Urinary bladder (tissue), 4 donors: ENCODE results near the gene UBLCP1. TPM values are rescaled to one million over a fixed set of nuclear protein-coding genes. Genes with fewer than 3 reads are reported as not detected.

Source experiments
- DNase-seq: peaks from one replicate; pipeline ENCODE4 v3.0.0-alpha.2; 2015; ENCODE audit errors: extremely low spot score
- H3K27ac ChIP-seq: one replicate; pipeline ENCODE4 v1.5.1; 2013; ENCODE audit warnings: low read depth, mild to moderate bottlenecking, moderate library complexity
- H3K36me3 ChIP-seq: one replicate; pipeline ENCODE4 v1.6.1; 2013; ENCODE audit warnings: mild to moderate bottlenecking, moderate library complexity; ENCODE audit not compliant: insufficient read depth
- H3K4me1 ChIP-seq: one replicate; pipeline ENCODE4 v1.6.1; 2013; ENCODE audit warnings: mild to moderate bottlenecking, moderate library complexity; ENCODE audit not compliant: insufficient read depth
- H3K4me3 ChIP-seq: one replicate; pipeline ENCODE4 v1.5.1; 2013; ENCODE audit warnings: low read depth, low read length
- WGBS: extraction: QIAGEN DNeasy Blood & Tissue Kit; methylation state at CpG from one replicate; pipeline ENCODE4 v1.1.7; 2013; 5-methylcytosine and 5-hydroxymethylcytosine counted together
- polyA plus RNA-seq: library from polyadenylated mRNA; stranded (reverse); fragments of 200-250 nt; gene quantifications from one replicate; pipeline ENCODE4 v1.2.3, GENCODE V29; 2013
- total RNA-seq: library from RNA; depleted of rRNA; stranded (reverse); fragments of >200 nt; gene quantifications from one replicate; pipeline ENCODE4 v1.2.3, GENCODE V29; 2014
- donor health status: healthy with polysubstance abuse.
- donor health status: healthy.

The UBLCP1 gene
- total and polyA plus RNA-seq, 2 donors, result 19.3 to 22.0 TPM

- Histone ChIP-seq H3K4me1 (no peaks in the 10 kb centered on the region), H3K27ac (no peak overlapping the region), H3K4me3 (no peak overlapping the region), H3K36me3 (no peaks in the 10 kb centered on the region)
- DNase-seq, result no peak
- WGBS, result 80% methylated on average over 8 of the region's 8 CpGs
These were observed 46.8 kb downstream of the UBLCP1 start for GRCh38 chr5:159309689-159310433.

GRCh38 chr5:159310511-159310910 is 47.4 kb downstream of the UBLCP1 start:
- DNase-seq, result no peak
- H3K36me3 ChIP-seq, result no peaks in the 10 kb centered on the region
- no peak overlapping the region for H3K4me3 ChIP-seq
- H3K4me1 ChIP-seq, result no peaks in the 10 kb centered on the region
- H3K27ac ChIP-seq, result no peak overlapping the region
- WGBS, result 11% methylated on average over 26 of the region's 26 CpGs

- Histone ChIP-seq H3K4me1 (no peaks in the 10 kb centered on the region), H3K4me3 (no peak overlapping the region), H3K27ac (no peak overlapping the region), H3K36me3 (no peaks in the 10 kb centered on the region)
- WGBS, result 51% methylated on average over 7 of the region's 7 CpGs
- no peak for DNase-seq
These were observed 48.0 kb downstream of the UBLCP1 start for GRCh38 chr5:159311063-159311462.

GRCh38 chr5:159313197-159313596 is 50.1 kb downstream of the UBLCP1 start:
- no peak for DNase-seq
- WGBS, result 92% methylated on average over 2 of the region's 2 CpGs
- no peak overlapping the region for H3K4me3 ChIP-seq
- no peak overlapping the region for H3K27ac ChIP-seq
- no peaks in the 10 kb centered on the region for H3K36me3 ChIP-seq
- no peaks in the 10 kb centered on the region for H3K4me1 ChIP-seq

- 81% methylated on average over 9 of the region's 9 CpGs for WGBS
These were observed 53.7 kb downstream of the UBLCP1 start for GRCh38 chr5:159316519-159317383.

GRCh38 chr5:159317849-159318248 is 54.8 kb downstream of the UBLCP1 start:
- WGBS, result 59% methylated on average over 2 of the region's 2 CpGs

More at GRCh38 chr5:159316519-159317383, 53.7 kb downstream of the UBLCP1 start:
- H3K27ac ChIP-seq, result no peak overlapping the region
- H3K4me1 ChIP-seq, result no peaks in the 10 kb centered on the region
- no peaks in the 10 kb centered on the region for H3K36me3 ChIP-seq
- no peak overlapping the region for H3K4me3 ChIP-seq
- no peak for DNase-seq

GRCh38 chr5:159318448-159318847 is 55.4 kb downstream of the UBLCP1 start:
- no peak overlapping the region for H3K27ac ChIP-seq
- H3K36me3 ChIP-seq, result no peaks in the 10 kb centered on the region
- no peaks in the 10 kb centered on the region for H3K4me1 ChIP-seq
- H3K4me3 ChIP-seq, result no peak overlapping the region
- WGBS, result 84% methylated on average over 4 of the region's 4 CpGs
- no peak for DNase-seq

More at GRCh38 chr5:159317849-159318248, 54.8 kb downstream of the UBLCP1 start:
- no peak overlapping the region for H3K27ac ChIP-seq
- no peak for DNase-seq
- no peaks in the 10 kb centered on the region for H3K36me3 ChIP-seq
- no peak overlapping the region for H3K4me3 ChIP-seq
- H3K4me1 ChIP-seq, result no peaks in the 10 kb centered on the region

- H3K4me3 ChIP-seq, result no peak overlapping the region
- no peaks in the 10 kb centered on the region for H3K4me1 ChIP-seq
- H3K36me3 ChIP-seq, result no peaks in the 10 kb centered on the region
- no peak overlapping the region for H3K27ac ChIP-seq
- DNase-seq, result no peak
- 83% methylated on average over 3 of the region's 3 CpGs for WGBS
These were observed 56.3 kb downstream of the UBLCP1 start for GRCh38 chr5:159319363-159319762.

- no peak overlapping the region for H3K4me3 ChIP-seq
- H3K36me3 ChIP-seq, result no peaks in the 10 kb centered on the region
- 27% methylated on average over 2 of the region's 2 CpGs for WGBS
- H3K4me1 ChIP-seq, result no peaks in the 10 kb centered on the region
- DNase-seq, result no peak
- no peak overlapping the region for H3K27ac ChIP-seq
These were observed 56.7 kb downstream of the UBLCP1 start for GRCh38 chr5:159319832-159320231.

- H3K27ac ChIP-seq, result no peak overlapping the region
- H3K36me3 ChIP-seq, result no peaks in the 10 kb centered on the region
- no peaks in the 10 kb centered on the region for H3K4me1 ChIP-seq
- 89% methylated on average over 6 of the region's 6 CpGs for WGBS
- no peak for DNase-seq
- no peak overlapping the region for H3K4me3 ChIP-seq
These were observed 59.1 kb downstream of the UBLCP1 start for GRCh38 chr5:159322180-159322579.

- WGBS, result 92% methylated on average over 3 of the region's 3 CpGs
- no peaks in the 10 kb centered on the region for H3K36me3 ChIP-seq
- no peaks in the 10 kb centered on the region for H3K4me1 ChIP-seq
- H3K4me3 ChIP-seq, result no peak overlapping the region
- H3K27ac ChIP-seq, result no peak overlapping the region
- DNase-seq, result no peak
These were observed 61.1 kb downstream of the UBLCP1 start for GRCh38 chr5:159324102-159324755.

- WGBS, result 74% methylated on average over 4 of the region's 4 CpGs
- no peak for DNase-seq
- Histone ChIP-seq H3K4me3 (no peak overlapping the region), H3K27ac (no peak overlapping the region), H3K4me1 (no peaks in the 10 kb centered on the region), H3K36me3 (no peaks in the 10 kb centered on the region)
These were observed 61.9 kb downstream of the UBLCP1 start for GRCh38 chr5:159324986-159325385.

- no peaks in the 10 kb centered on the region for H3K36me3 ChIP-seq
- no peak for DNase-seq
- WGBS, result 49% methylated on average over 4 of the region's 4 CpGs
- peak within 1 kb of the TSS; percentile 16 for H3K4me3 ChIP-seq
- no peak within 1 kb of the TSS for H3K27ac ChIP-seq
- no peaks in the 10 kb centered on the region for H3K4me1 ChIP-seq
These were observed 67.2 kb downstream of the UBLCP1 start, which contains the start of gene IL12B for GRCh38 chr5:159330131-159330800. TSS of gene IL12B (minus strand) at chr5:159330487. CDS start at chr5:159326782, 3,705 bp downstream.
